HPDE6-E6E7 (cell line): ENCODE measurements around the gene GZMM.

Experiments used
- DNase-seq: peaks from one replicate; pipeline ENCODE4 v3.0.0; 2011; ENCODE audit warnings: missing footprints; ENCODE audit errors: extremely low spot score

GZMM gene

GRCh38 chr19:543910-544608 is at the start of gene GZMM:
Gene GZMM (plus strand): TSS chr19:544053. CDS start chr19:544072, 19 bp downstream.
- no peak for DNase-seq

DNA sequence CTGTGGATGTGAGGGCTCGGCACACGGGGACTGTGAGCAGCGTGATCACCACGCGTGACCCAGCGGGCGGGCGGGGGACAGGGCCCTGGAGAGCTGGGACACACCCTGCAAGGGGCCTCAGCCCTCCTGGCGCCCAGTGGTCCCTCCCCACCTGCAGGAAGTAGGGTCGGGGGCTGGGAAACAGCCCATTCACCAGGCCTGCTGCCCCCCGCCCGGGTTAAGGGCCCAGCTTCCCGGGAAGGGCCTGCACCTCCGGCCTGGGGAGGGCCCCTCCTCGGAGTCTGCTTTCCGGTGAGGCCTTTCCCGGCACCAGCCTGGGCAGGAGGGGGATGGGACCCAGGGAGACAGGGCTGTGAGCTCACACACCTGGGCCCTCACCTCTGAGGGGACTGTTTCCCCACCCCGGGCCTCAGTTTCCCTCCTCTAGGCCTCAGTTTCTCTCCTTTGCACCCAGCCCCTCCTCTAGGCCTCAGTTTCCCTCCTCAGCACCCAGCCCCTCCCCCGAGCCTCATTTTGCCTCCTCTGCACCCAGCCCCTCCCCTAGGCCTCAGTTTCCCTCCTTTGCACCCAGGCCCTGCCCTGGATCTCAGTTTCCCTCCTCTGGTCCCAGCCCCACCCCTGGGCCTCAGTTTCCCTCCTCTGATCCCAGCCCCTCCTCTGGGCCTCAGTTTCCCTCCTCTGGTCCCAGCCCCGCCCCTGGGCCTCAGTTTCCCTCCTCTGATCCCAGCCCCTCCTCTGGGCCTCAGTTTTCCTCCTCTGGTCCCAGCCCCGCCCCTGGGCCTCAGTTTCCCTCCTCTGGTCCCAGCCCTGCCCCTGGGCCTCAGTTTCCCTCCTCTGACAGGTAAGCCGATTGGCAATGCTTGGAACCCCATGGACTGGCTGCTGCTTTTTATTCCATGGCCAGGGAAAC is 49.4 kb upstream of the GZMM start:
- no peak for DNase-seq

GRCh38 chr19:495081-495401 is 48.8 kb upstream of the GZMM start:
- DNase-seq = no peak

- no peak for DNase-seq
Observed at GRCh38 chr19:495402-496111, 48.3 kb upstream of the GZMM start.

GRCh38 chr19:496112-496665 is 47.7 kb upstream of the GZMM start, which contains the start of gene MADCAM1:
Gene MADCAM1 (plus strand): TSS chr19:496486. CDS start chr19:496500, 14 bp downstream.
- DNase-seq = no peak

DNA sequence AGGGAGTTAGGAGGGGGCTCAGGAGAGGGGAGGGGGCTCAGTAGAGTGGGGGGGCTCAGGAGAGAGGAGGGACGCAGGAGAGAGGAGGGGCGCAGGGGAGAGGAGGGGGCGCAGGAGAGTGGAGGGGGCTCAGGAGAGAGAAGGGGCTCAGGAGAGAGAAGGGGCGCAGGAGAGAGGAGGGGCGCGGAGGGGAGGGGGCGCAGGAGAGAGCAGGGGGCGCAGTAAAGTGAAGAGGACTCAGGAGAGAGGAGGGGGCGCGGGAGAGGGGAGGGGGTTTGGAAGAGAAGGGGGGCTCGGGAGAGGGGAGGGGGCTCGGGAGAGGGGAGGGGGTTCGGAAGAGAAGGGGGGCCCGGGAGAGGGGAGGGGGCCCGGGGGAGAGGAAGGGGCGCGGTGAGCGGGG is 46.9 kb upstream of the GZMM start:
- DNase-seq = no peak

DNA sequence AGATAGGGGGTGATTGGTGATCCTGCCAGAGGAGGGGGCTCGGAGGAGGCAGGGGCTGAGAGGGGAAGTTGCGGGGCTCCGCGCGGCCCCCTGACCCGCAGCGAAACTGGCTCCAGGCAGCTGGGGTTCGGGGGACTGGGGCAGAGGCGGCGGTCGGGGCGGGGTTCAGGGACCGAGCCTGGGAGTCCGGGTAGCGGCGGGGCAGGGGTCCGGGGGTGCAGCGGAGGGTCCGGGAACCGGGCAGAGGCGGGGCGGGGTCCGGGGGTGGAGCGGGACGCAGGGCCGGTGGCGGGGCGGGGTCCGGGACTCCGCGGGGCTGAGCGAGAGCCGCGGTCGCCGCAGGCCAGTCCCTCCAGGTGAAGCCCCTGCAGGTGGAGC is 46.4 kb upstream of the GZMM start:
- DNase-seq = no peak

DNA sequence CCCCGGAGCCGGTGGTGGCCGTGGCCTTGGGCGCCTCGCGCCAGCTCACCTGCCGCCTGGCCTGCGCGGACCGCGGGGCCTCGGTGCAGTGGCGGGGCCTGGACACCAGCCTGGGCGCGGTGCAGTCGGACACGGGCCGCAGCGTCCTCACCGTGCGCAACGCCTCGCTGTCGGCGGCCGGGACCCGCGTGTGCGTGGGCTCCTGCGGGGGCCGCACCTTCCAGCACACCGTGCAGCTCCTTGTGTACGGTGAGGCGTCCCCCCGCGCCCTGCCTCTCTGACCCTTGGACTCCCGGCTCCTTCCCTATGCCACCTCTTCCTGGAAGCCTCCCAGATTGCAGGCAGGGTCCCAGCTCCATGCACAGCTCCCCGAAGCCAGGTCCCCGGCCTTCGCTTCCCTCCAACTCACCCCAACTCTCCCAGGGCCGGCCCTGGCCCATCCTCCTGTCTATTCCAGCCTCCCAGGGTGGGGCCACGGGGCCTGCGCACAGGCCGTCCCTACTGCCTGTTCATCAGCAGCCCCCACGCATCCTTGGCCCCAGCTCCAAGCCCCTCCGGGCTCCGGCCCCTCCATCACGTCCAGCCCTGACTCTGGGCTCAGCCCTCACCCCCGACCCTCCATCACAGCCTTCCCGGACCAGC is 45.9 kb upstream of the GZMM start:
- DNase-seq = no peak

GRCh38 chr19:498511-498891 is 45.4 kb upstream of the GZMM start:
- no peak for DNase-seq

- no peak for DNase-seq
Observed at GRCh38 chr19:498977-499623, 44.8 kb upstream of the GZMM start.

DNA sequence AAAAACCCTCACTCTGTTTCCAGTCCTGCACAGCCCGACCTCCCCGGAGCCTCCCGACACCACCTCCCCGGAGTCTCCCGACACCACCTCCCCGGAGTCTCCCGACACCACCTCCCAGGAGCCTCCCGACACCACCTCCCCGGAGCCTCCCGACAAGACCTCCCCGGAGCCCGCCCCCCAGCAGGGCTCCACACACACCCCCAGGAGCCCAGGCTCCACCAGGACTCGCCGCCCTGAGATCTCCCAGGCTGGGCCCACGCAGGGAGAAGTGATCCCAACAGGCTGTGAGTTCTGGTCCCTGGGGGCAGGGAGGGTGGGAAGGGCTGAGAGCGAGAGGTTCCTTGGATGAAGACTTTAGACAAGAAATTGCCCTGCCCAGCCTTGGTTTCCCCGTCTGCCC is 42.2 kb upstream of the GZMM start:
- no peak for DNase-seq

DNA sequence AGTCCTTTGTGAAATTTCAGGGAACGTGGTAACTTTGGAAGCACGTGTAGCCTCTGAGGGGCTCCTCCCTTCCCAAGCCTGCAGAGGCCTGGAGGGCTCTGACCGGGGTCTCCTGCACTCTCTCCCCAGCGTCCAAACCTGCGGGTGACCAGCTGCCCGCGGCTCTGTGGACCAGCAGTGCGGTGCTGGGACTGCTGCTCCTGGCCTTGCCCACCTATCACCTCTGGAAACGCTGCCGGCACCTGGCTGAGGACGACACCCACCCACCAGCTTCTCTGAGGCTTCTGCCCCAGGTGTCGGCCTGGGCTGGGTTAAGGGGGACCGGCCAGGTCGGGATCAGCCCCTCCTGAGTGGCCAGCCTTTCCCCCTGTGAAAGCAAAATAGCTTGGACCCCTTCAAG is 39.2 kb upstream of the GZMM start:
- DNase-seq = no peak

GRCh38 chr19:506404-507285 is 37.2 kb upstream of the GZMM start:
- peak; percentile 99 for DNase-seq

- DNase-seq = no peak
Observed at GRCh38 chr19:507286-508203, 36.3 kb upstream of the GZMM start, which contains the start of gene TPGS1. Gene TPGS1 (plus strand): TSS chr19:507497. CDS start chr19:507507, 10 bp downstream.

DNA sequence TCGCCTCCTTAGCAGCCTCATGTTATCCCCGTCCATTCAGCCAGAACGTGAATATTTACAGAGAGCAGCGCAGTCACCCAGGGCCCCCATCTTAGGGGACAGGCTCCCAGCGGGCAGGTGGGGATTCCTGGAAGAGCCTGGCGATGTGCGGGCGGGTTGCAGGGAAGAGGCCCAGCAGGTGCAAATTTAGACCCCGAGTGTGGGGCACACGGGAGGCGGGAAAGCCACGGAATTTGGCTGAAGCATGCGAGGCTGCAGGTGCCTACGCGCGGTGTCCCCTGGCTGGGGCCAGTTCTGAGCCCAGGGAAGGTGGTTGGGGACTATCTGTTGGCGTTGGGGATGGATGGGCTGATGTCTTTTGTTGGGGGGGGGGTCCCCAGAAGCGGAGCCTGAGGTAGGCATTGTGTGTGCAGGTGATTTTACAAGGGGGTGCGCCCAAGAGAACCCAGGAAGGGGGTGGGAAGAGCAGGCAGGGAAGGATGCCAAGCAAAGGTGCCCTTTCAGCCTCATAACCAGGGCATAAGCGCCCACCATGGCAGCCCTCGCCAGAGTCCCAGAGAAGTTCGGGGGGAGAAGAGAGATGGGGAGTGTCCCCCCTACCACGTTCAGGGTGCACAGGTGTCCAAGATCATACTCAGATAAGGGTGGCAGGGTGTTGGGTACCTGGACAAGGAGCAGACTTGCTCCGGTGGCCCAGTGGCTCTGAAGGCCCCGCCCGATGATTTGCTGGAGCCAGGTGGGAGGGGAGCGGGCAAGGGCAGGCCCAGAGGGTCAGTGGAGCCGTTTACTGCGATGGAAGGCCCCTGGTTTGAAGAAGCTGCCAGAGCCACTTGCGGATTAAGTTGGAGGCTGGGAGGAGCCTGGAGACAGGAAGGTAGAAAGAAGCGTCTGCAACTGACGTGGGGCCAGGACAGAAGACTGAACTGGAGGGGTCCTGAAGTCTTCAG is 35.4 kb upstream of the GZMM start:
- no peak for DNase-seq

DNA sequence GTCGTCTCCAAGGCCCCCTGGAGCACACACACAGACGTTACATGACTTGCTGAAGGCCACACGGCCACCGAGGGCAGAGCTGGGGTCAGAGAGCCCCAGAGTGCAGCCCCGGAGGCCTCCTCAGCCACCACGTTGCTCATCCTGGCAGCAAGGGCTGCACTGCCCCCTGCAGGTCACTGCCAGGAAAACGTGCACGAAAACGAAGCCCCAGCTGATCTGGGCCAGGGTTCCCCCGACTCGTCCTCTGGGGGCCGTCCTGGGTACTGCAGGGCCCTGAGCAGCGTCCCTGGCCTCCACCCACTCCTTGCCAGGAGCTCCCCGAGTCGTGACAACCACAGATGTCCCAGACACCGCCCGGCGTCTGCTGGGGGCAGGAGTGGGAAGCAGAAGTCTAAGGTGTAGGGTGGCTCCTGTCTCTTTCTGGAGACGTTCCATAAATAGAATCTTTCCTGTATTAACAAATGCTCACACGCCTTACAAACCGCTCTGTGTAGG is 33.2 kb upstream of the GZMM start:
- DNase-seq = no peak

- DNase-seq = no peak
Observed at GRCh38 chr19:511101-511851, 32.6 kb upstream of the GZMM start.
